SU-DHL-6 (cell line): ENCODE results near the gene CDC25B.

Experiments
- EZH2phosphoT487 ChIP-seq: fragments of 200-600 bp; sonication (generic), shearing (Covaris generic); conservative IDR thresholded peaks from 2 replicates; pipeline ENCODE4 v1.6.1; 2018; ENCODE audit warnings: mild to moderate bottlenecking, antibody characterized with exemption, low read length, moderate library complexity, mixed read lengths
- TF ChIP-seq, protein P1 (sequence below): fragments of 200-600 bp; sonication (generic); IDR thresholded peaks from one replicate; pipeline ENCODE4 v1.5.1; 2017; ENCODE audit warnings: antibody characterized with exemption, mild to moderate bottlenecking, low read length, moderate library complexity; ENCODE audit not compliant: insufficient read depth, poor library complexity, severe bottlenecking

DNA sequence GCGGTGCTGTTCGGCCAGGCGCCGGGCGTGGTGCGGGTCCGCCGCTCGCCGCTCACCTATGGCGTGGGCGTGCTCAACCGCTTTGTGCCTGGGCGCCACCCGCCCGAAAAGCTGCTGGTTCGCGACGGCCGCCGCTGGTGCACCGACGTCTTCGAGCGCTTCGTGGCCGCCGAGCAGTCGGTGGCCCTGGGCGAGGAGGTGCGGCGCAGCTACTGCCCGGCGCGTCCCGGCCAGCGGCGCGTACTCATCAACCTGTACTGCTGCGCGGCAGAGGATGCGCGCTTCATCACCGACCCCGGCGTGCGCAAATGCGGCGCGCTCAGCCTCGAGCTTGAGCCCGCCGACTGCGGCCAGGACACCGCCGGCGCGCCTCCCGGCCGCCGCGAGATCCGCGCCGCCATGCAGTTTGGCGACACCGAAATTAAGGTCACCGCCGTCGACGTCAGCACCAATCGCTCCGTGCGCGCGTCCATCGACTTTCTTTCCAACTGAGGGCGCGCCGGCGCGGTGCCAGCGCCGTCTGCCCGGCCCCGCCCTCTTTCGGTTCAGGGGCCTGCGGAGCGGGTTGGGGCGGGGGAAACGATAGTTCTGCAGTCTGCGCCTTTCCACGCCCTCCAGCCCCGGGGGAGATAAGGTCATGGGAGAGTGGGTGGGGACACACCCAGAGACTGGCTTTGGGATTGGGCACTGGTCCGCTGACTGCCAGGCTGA, 44.3 kb upstream of the CDC25B start:
- TF ChIP-seq, protein P1, sequence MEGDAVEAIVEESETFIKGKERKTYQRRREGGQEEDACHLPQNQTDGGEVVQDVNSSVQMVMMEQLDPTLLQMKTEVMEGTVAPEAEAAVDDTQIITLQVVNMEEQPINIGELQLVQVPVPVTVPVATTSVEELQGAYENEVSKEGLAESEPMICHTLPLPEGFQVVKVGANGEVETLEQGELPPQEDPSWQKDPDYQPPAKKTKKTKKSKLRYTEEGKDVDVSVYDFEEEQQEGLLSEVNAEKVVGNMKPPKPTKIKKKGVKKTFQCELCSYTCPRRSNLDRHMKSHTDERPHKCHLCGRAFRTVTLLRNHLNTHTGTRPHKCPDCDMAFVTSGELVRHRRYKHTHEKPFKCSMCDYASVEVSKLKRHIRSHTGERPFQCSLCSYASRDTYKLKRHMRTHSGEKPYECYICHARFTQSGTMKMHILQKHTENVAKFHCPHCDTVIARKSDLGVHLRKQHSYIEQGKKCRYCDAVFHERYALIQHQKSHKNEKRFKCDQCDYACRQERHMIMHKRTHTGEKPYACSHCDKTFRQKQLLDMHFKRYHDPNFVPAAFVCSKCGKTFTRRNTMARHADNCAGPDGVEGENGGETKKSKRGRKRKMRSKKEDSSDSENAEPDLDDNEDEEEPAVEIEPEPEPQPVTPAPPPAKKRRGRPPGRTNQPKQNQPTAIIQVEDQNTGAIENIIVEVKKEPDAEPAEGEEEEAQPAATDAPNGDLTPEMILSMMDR = no peak
- no peak for TF ChIP-seq EZH2phosphoT487
